ENCODE data around the gene PACS1. TPM values are rescaled to one million over a fixed set of nuclear protein-coding genes. Genes with fewer than 3 reads are reported as not detected.

The PACS1 gene
- total RNA-seq, 1 experiment from 2014 or later = 100 TPM

DNA sequence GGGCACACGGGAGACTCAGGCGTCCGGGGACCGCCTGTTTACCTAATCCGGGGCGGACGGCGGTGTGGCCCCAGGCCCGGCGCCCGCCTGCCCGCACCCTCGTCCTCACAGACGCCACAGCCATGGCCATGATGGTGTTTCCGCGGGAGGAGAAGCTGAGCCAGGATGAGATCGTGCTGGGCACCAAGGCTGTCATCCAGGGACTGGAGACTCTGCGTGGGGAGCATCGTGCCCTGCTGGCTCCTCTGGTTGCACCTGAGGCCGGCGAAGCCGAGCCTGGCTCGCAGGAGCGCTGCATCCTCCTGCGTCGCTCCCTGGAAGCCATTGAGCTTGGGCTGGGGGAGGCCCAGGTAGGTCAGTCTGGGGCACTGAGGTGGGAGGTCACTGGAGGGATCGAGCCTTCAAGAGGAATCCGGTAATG lies 188.4 kb downstream of the PACS1 start:
- Histone ChIP-seq H3K4me3 (peak overlapping the region; percentile 93), H2AFZ (peak overlapping the region; percentile 97; the same call in 1 of the 2 replicates), H3K27ac (no peak overlapping the region), H3K27me3 (ENCODE audit: insufficient read depth, low read depth) (no peaks in the 10 kb centered on the region), H3F3A (ENCODE audit: insufficient read depth, low read depth) (peaks cover 15% of the 10 kb centered on the region; the same call in 1 of the 2 replicates), H3K4me2 (peak overlapping the region; percentile 92), H3K36me3 (ENCODE audit: low read depth) (0 out of 2 replicates have a peak, but pooled peaks cover 8% of the 10 kb centered on the region), H3K79me2 (ENCODE audit: low read depth) (peaks cover 17% of the 10 kb centered on the region), H3K9me2 (ENCODE audit: insufficient read depth) (no peaks in the 10 kb centered on the region), H4K20me1 (ENCODE audit: insufficient read depth) (no peaks in the 10 kb centered on the region; the same call in 1 of the 2 replicates), H3K4me1 (replicated peaks; ENCODE audit: insufficient read depth) (0 out of 2 replicates have a peak, but pooled peaks cover 15% of the 10 kb centered on the region), H3K9me3 (ENCODE audit: insufficient read depth, low read depth) (no peaks in the 10 kb centered on the region)
- ChIA-PET CTCF (no interaction called here), POLR2A (ENCODE audit: unreplicated experiment) (interaction anchor here (0.6 kb wide), 1 partner anchor 213 kb away, joined by 12 read pairs; no protein-coding TSS in a partner anchor)
- no peak for DNase-seq
- BruUV-seq (replicated peaks) = no TSS peak
- intact Hi-C loops (cut with micrococcal nuclease; ENCODE audit: unreplicated experiment) = no loop called here
- TF ChIP-seq EZH2 (IDR thresholded peaks at IDR 0.05; ENCODE audit: low read depth) = no peak
- TF ChIP-seq, protein P1, sequence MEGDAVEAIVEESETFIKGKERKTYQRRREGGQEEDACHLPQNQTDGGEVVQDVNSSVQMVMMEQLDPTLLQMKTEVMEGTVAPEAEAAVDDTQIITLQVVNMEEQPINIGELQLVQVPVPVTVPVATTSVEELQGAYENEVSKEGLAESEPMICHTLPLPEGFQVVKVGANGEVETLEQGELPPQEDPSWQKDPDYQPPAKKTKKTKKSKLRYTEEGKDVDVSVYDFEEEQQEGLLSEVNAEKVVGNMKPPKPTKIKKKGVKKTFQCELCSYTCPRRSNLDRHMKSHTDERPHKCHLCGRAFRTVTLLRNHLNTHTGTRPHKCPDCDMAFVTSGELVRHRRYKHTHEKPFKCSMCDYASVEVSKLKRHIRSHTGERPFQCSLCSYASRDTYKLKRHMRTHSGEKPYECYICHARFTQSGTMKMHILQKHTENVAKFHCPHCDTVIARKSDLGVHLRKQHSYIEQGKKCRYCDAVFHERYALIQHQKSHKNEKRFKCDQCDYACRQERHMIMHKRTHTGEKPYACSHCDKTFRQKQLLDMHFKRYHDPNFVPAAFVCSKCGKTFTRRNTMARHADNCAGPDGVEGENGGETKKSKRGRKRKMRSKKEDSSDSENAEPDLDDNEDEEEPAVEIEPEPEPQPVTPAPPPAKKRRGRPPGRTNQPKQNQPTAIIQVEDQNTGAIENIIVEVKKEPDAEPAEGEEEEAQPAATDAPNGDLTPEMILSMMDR (conservative IDR thresholded peaks at IDR 0.05) = peak; percentile 51; the same call in 1 of the 2 replicates

DNA sequence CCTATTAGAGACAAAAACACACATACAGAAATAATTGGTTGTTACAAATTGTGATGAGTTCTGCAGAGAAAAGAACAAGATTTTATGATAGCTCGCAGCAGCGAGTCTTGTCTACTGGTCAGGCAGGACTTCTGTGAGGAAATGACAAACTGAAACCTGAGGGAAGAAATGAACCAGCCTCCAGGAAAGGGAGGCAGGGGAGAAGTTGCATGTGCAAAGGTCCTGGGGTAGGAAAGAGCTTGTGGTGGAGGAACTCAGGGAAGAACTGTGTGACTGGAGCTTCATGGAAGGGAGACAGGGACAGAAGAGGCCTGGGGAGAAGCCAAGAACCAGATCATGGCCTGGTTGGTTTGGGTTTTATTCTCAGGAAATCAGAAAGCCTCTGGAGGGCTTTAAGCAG lies 189.2 kb downstream of the PACS1 start:
- H3K27ac ChIP-seq = no peak overlapping the region
- no peaks in the 10 kb centered on the region; the same call in 1 of the 2 replicates for H4K20me1 ChIP-seq (ENCODE audit: insufficient read depth)
- intact Hi-C loops (cut with micrococcal nuclease; ENCODE audit: unreplicated experiment) = no loop called here
- H3K79me2 ChIP-seq (ENCODE audit: low read depth) = peaks cover 17% of the 10 kb centered on the region
- BruUV-seq (replicated peaks) = TSS peak; percentile 35
- H3K9me2 ChIP-seq (ENCODE audit: insufficient read depth) = no peaks in the 10 kb centered on the region
- 0 out of 2 replicates have a peak, but pooled peaks cover 8% of the 10 kb centered on the region for H3K36me3 ChIP-seq (ENCODE audit: low read depth)
- H3K9me3 ChIP-seq (ENCODE audit: insufficient read depth, low read depth) = no peaks in the 10 kb centered on the region
- peak overlapping the region; percentile 92 for H3K4me2 ChIP-seq
- CTCF ChIA-PET = no interaction called here
- no peaks in the 10 kb centered on the region for H3K27me3 ChIP-seq (ENCODE audit: insufficient read depth, low read depth)
- 0 out of 2 replicates have a peak, but pooled peaks cover 15% of the 10 kb centered on the region for H3K4me1 ChIP-seq (replicated peaks; ENCODE audit: insufficient read depth)
- H3K4me3 ChIP-seq = peak overlapping the region; percentile 93; the same call in 1 of the 2 replicates
- DNase-seq = no peak
- peaks cover 15% of the 10 kb centered on the region; the same call in 1 of the 2 replicates for H3F3A ChIP-seq (ENCODE audit: insufficient read depth, low read depth)
- no peak overlapping the region for H2AFZ ChIP-seq
- POLR2A ChIA-PET (ENCODE audit: unreplicated experiment) = no interaction called here
- TF ChIP-seq, protein P1 (conservative IDR thresholded peaks at IDR 0.05) = no peak
- TF ChIP-seq EZH2 (IDR thresholded peaks at IDR 0.05; ENCODE audit: low read depth) = no peak

DNA sequence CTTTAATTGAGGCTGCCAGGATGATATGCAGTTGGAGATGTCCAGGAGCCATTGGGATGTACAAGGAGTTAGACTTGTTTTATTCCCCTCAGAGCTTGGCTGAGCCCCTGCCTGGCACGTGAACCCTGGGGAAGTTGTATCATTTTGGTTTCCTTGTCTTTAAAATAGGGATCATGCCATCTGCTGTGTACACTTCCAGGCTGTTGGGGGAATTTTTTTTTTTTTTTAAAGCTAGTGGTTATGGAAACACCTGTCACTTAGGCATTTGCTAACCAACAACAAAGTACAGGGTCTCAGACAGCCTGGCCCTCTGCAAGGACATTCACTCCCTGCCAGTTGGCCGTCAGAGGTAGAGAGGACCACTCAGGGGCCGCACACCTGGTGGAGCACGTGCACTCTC lies 189.9 kb downstream of the PACS1 start:
- intact Hi-C loops (cut with micrococcal nuclease; ENCODE audit: unreplicated experiment) = no loop called here
- no peaks in the 10 kb centered on the region for H3K27me3 ChIP-seq (ENCODE audit: insufficient read depth, low read depth)
- H2AFZ ChIP-seq = no peak overlapping the region
- H3K4me2 ChIP-seq = no peak overlapping the region
- TF ChIP-seq EZH2 (IDR thresholded peaks at IDR 0.05; ENCODE audit: low read depth) = no peak
- TF ChIP-seq, protein P1 (conservative IDR thresholded peaks at IDR 0.05) = no peak
- H3K27ac ChIP-seq = no peak overlapping the region
- H4K20me1 ChIP-seq (ENCODE audit: insufficient read depth) = no peaks in the 10 kb centered on the region; the same call in 1 of the 2 replicates
- H3K9me3 ChIP-seq (ENCODE audit: insufficient read depth, low read depth) = no peaks in the 10 kb centered on the region
- DNase-seq = no peak
- H3F3A ChIP-seq (ENCODE audit: insufficient read depth, low read depth) = peaks cover 12% of the 10 kb centered on the region; the same call in 1 of the 2 replicates
- H3K9me2 ChIP-seq (ENCODE audit: insufficient read depth) = no peaks in the 10 kb centered on the region
- BruUV-seq (replicated peaks) = no TSS peak
- POLR2A ChIA-PET (ENCODE audit: unreplicated experiment) = no interaction called here
- CTCF ChIA-PET = no interaction called here
- 0 out of 2 replicates have a peak, but pooled peaks cover 15% of the 10 kb centered on the region for H3K4me1 ChIP-seq (replicated peaks; ENCODE audit: insufficient read depth)
- H3K36me3 ChIP-seq (ENCODE audit: low read depth) = 0 out of 2 replicates have a peak, but pooled peaks cover 8% of the 10 kb centered on the region
- H3K79me2 ChIP-seq (ENCODE audit: low read depth) = peaks cover 17% of the 10 kb centered on the region
- H3K4me3 ChIP-seq = no peak overlapping the region
